SK-N-SH (cell line): ENCODE results near the gene MYO9B. TPM values are rescaled to one million over a fixed set of nuclear protein-coding genes. Genes with fewer than 3 reads are reported as not detected.

Experiments
- CTCF ChIA-PET: fragments of 300-600, 350-600 bp; formaldehyde crosslinking; extraction: SDS; loops from one replicate; lab custom pipeline; 2021; lab: Yijun Ruan, JAX
- POLR2A ChIA-PET: fragments of 350-600 bp; sonication (Branson Sonifier 250); formaldehyde crosslinking; extraction: SDS; loops from one replicate; lab custom pipeline; 2020; ENCODE audit warnings: antibody characterized with exemption, inconsistent platforms; lab: Yijun Ruan, JAX
- DNase-seq: peaks from one replicate; pipeline ENCODE4 v3.0.0; 2012
- H2AFZ ChIP-seq: fragments of 200-600 bp; sonication (generic); 2 replicates; pipeline ENCODE4 v1.8.1; 2016; ENCODE audit warnings: antibody characterized with exemption, mild to moderate bottlenecking, low read depth
- H3F3A ChIP-seq: fragments of 200-600 bp; sonication (generic); replicated peaks from 2 replicates; pipeline ENCODE3; 2016; ENCODE audit warnings: antibody characterized with exemption, mild to moderate bottlenecking; ENCODE audit not compliant: insufficient read depth
- H3K27ac ChIP-seq, 2 experiments: fragments of 200-500 bp in 1 of 2; fragments of 200-600 bp in 1 of 2; sonication (Bioruptor generic) in 1 of 2; sonication (generic), shearing (Covaris generic) in 1 of 2; 2 replicates each; pipeline versions ENCODE4 v1.5.1 to v1.6.1; 2014 to 2016; ENCODE audit warnings: low read depth in 2 of 2, inconsistent platforms in 1 of 2, low read length in 1 of 2, mild to moderate bottlenecking in 1 of 2, mixed read lengths in 1 of 2
- H3K27me3 ChIP-seq: fragments of 200-600 bp; sonication (generic), shearing (Covaris generic); 2 replicates; pipeline ENCODE4 v1.6.1; 2016; ENCODE audit warnings: mixed run types; ENCODE audit not compliant: insufficient read depth
- H3K36me3 ChIP-seq, 2 experiments: fragments of 200-500 bp in 1 of 2; fragments of 200-600 bp in 1 of 2; sonication (Bioruptor generic) in 1 of 2; sonication (generic) in 1 of 2; replicated peaks in 1 of 2; 2 replicates each; pipeline versions ENCODE3 to v1.5.1; 2014 to 2016; ENCODE audit warnings: low read length in 1 of 2, mild to moderate bottlenecking in 1 of 2; ENCODE audit not compliant: insufficient read depth in 2 of 2, control insufficient read depth in 1 of 2
- H3K4me1 ChIP-seq, 2 experiments: fragments of 200-500 bp in 1 of 2; fragments of 200-600 bp in 1 of 2; sonication (Bioruptor generic) in 1 of 2; sonication (generic), shearing (Covaris generic) in 1 of 2; 2 replicates each; pipeline versions ENCODE4 v1.5.1 to v1.6.1; 2014 to 2016; ENCODE audit warnings: low read depth in 1 of 2, low read length in 1 of 2, mixed run types in 1 of 2; ENCODE audit not compliant: insufficient read depth in 2 of 2, control insufficient read depth in 1 of 2
- H3K4me2 ChIP-seq: fragments of 200-600 bp; sonication (generic), shearing (Covaris generic); 2 replicates; pipeline ENCODE4 v1.6.1; 2017; ENCODE audit warnings: mixed run types
- H3K4me3 ChIP-seq, 2 experiments: fragments of 200-500 bp in 1 of 2; fragments of 200-600 bp in 1 of 2; sonication (Bioruptor generic) in 1 of 2; sonication (generic), shearing (Covaris generic) in 1 of 2; 2 replicates each; pipeline versions ENCODE4 v1.5.1 to v1.8.1; 2014 to 2016; ENCODE audit warnings: low read depth in 2 of 2, inconsistent platforms in 1 of 2, low read length in 1 of 2, mild to moderate bottlenecking in 1 of 2, mixed read lengths in 1 of 2, moderate library complexity in 1 of 2
- H3K79me2 ChIP-seq: fragments of 200-600 bp; sonication (generic); 2 replicates; pipeline ENCODE4 v1.8.1; 2017; ENCODE audit warnings: mild to moderate bottlenecking; ENCODE audit not compliant: insufficient read depth
- H3K9ac ChIP-seq: fragments of 200-600 bp; sonication (generic); 2 replicates; pipeline ENCODE4 v1.6.1; 2017; ENCODE audit warnings: mixed run types
- H3K9me2 ChIP-seq: fragments of 200-600 bp; sonication (generic); 2 replicates; pipeline ENCODE4 v1.6.1; 2017; ENCODE audit warnings: mixed run types
- H3K9me3 ChIP-seq: fragments of 200-600 bp; sonication (generic); 2 replicates; pipeline ENCODE4 v1.6.1; 2017; ENCODE audit warnings: mixed run types, mild to moderate bottlenecking, moderate library complexity
- H4K20me1 ChIP-seq: fragments of 200-600 bp; sonication (generic); 2 replicates; pipeline ENCODE4 v1.6.1; 2017; ENCODE audit warnings: mild to moderate bottlenecking, mixed run types; ENCODE audit not compliant: insufficient read depth
- CHD2 ChIP-seq: fragments of 150-350 bp; IDR thresholded peaks from 2 replicates; pipeline ENCODE4 v1.6.1; 2018; ENCODE audit warnings: low read length; ENCODE audit not compliant: partially characterized antibody
- EZH2phosphoT487 ChIP-seq: fragments of 200-600 bp; sonication (generic); IDR thresholded peaks from 2 replicates; pipeline ENCODE4 v1.6.1; 2017; ENCODE audit warnings: low read depth, mixed run types, mild to moderate bottlenecking, antibody characterized with exemption, moderate library complexity, borderline replicate concordance
- GABPA ChIP-seq: IDR thresholded peaks from 2 replicates; pipeline ENCODE4 v1.4.0; 2012; ENCODE audit warnings: low read depth, mild to moderate bottlenecking
- GATA2 ChIP-seq: sonication (generic); formaldehyde crosslinking; IDR thresholded peaks from 2 replicates; pipeline ENCODE4 v1.5.0; 2020; ENCODE audit warnings: mild to moderate bottlenecking, missing genetic modification reagents
- JUND ChIP-seq: IDR thresholded peaks from 2 replicates; pipeline ENCODE4 v1.4.0; 2012
- MEF2A ChIP-seq: IDR thresholded peaks from 2 replicates; pipeline ENCODE4 v1.4.0; 2012; ENCODE audit warnings: low read depth, borderline replicate concordance
- MXI1 ChIP-seq: IDR thresholded peaks from 2 replicates; pipeline ENCODE4 v1.6.1; 2012; ENCODE audit warnings: mild to moderate bottlenecking, low read depth, low read length, improper control_type of control experiment
- POLR2AphosphoS5 ChIP-seq: IDR thresholded peaks from 2 replicates; pipeline ENCODE4 v1.6.1; 2012; ENCODE audit warnings: low read depth, low read length
- RAD21 ChIP-seq: IDR thresholded peaks from 2 replicates; pipeline ENCODE4 v1.6.1; 2012; ENCODE audit warnings: mild to moderate bottlenecking, low read length
- RXRA ChIP-seq: IDR thresholded peaks from 2 replicates; pipeline ENCODE4 v1.4.0; 2012; ENCODE audit warnings: low read depth, mild to moderate bottlenecking, borderline replicate concordance
- SIN3A ChIP-seq: IDR thresholded peaks from 2 replicates; pipeline ENCODE4 v1.6.1; 2012; ENCODE audit warnings: low read depth, mild to moderate bottlenecking, low read length, moderate library complexity, borderline replicate concordance
- TCF12 ChIP-seq: IDR thresholded peaks from 2 replicates; pipeline ENCODE4 v1.4.0; 2012
- TEAD4 ChIP-seq: IDR thresholded peaks from 2 replicates; pipeline ENCODE4 v1.4.0; 2012; ENCODE audit warnings: mild to moderate bottlenecking, borderline replicate concordance; ENCODE audit not compliant: insufficient read depth
- WGBS: methylation state at CpG from one replicate; pipeline ENCODE4 v1.1.6; 2017; ENCODE audit warnings: low lambda C conversion rate; 5-methylcytosine and 5-hydroxymethylcytosine counted together
- polyA plus RNA-seq, 3 experiments: library from polyadenylated mRNA; depleted of rRNA; stranded (reverse); fragments of >200 nt; gene quantifications; 2 replicates each; pipeline ENCODE4 v1.2.3, GENCODE V29; 2012
- TF ChIP-seq, protein P1 (sequence below): fragments of 150-350 bp; IDR thresholded peaks from 2 replicates; pipeline ENCODE4 v1.6.1; 2016; ENCODE audit warnings: mild to moderate bottlenecking, low read depth, low read length
- TF ChIP-seq, protein P2 (sequence below): IDR thresholded peaks from 2 replicates; pipeline ENCODE4 v1.4.0; 2012; ENCODE audit warnings: low read depth, borderline replicate concordance
- TF ChIP-seq, protein P3 (sequence below): IDR thresholded peaks from 2 replicates; pipeline ENCODE4 v1.4.0; 2012; ENCODE audit warnings: low read depth, borderline replicate concordance
- TF ChIP-seq, protein P4 (sequence below): fragments of 150-350 bp; IDR thresholded peaks from 2 replicates; pipeline ENCODE4 v1.6.1; 2017; ENCODE audit warnings: antibody characterized with exemption, low read length, low read depth, borderline replicate concordance

Gene MYO9B
- polyA plus RNA-seq, 1 of the 3 experiments (the other 2 are of a cell fraction): 37.6 TPM

DNA sequence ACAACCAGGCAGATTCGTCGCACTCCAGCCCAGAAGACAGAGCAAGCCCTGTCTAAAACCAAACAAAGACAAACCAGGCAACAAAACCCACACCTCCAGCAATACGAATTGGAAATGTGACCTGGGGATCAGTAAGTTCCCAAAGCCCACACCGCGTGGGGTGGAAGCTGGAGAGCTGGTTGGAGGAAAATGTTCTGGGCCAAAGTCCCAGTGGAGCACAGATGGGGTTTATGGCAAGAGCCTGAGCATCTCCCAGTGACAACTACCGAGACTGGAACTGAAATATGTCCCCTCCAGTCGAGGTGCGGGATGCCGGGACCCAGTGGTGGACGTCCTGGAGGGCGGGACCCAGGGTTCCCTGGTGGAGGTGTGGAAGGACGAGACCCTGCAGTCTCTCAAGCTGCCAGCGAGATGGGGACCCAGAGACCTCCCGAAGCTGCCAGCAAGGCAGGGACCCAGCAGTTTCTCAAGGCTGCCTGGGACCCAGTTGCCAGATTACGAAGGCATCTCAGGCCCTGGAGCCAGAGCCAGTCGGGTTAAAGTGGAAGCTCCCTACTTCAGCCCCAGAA lies 26.6 kb upstream of the MYO9B start:
- Histone ChIP-seq H3K79me2 (no peaks in the 10 kb centered on the region), H3K9me2 (no peaks in the 10 kb centered on the region), H3K27me3 (no peaks in the 10 kb centered on the region), H2AFZ (no peak overlapping the region), H3K4me2 (no peak overlapping the region), H3F3A (no peaks in the 10 kb centered on the region), H3K36me3 (peaks cover 2 to 8% of the 10 kb centered on the region in 2 experiments), H4K20me1 (no peaks in the 10 kb centered on the region), H3K4me3 (no peak overlapping the region), H3K9ac (no peak overlapping the region), H3K27ac (no peak overlapping the region), H3K9me3 (no peaks in the 10 kb centered on the region), H3K4me1 (no peaks in the 10 kb centered on the region)
- TF ChIP-seq, protein P1, sequence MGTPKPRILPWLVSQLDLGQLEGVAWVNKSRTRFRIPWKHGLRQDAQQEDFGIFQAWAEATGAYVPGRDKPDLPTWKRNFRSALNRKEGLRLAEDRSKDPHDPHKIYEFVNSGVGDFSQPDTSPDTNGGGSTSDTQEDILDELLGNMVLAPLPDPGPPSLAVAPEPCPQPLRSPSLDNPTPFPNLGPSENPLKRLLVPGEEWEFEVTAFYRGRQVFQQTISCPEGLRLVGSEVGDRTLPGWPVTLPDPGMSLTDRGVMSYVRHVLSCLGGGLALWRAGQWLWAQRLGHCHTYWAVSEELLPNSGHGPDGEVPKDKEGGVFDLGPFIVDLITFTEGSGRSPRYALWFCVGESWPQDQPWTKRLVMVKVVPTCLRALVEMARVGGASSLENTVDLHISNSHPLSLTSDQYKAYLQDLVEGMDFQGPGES: no peak
- TF ChIP-seq MXI1 (no peak), RAD21 (no peak), GATA2 (CRISPR knock-in tag) (no peak), RXRA (no peak), JUND (no peak), POLR2AphosphoS5 (no peak), GABPA (no peak), TCF12 (no peak), SIN3A (no peak), EZH2phosphoT487 (no peak), TEAD4 (no peak), CHD2 (no peak), MEF2A (no peak)
- TF ChIP-seq, protein P2, sequence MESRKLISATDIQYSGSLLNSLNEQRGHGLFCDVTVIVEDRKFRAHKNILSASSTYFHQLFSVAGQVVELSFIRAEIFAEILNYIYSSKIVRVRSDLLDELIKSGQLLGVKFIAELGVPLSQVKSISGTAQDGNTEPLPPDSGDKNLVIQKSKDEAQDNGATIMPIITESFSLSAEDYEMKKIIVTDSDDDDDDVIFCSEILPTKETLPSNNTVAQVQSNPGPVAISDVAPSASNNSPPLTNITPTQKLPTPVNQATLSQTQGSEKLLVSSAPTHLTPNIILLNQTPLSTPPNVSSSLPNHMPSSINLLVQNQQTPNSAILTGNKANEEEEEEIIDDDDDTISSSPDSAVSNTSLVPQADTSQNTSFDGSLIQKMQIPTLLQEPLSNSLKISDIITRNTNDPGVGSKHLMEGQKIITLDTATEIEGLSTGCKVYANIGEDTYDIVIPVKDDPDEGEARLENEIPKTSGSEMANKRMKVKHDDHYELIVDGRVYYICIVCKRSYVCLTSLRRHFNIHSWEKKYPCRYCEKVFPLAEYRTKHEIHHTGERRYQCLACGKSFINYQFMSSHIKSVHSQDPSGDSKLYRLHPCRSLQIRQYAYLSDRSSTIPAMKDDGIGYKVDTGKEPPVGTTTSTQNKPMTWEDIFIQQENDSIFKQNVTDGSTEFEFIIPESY: no peak
- TF ChIP-seq, protein P3, sequence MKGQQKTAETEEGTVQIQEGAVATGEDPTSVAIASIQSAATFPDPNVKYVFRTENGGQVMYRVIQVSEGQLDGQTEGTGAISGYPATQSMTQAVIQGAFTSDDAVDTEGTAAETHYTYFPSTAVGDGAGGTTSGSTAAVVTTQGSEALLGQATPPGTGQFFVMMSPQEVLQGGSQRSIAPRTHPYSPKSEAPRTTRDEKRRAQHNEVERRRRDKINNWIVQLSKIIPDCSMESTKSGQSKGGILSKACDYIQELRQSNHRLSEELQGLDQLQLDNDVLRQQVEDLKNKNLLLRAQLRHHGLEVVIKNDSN: no peak
- TF ChIP-seq, protein P4, sequence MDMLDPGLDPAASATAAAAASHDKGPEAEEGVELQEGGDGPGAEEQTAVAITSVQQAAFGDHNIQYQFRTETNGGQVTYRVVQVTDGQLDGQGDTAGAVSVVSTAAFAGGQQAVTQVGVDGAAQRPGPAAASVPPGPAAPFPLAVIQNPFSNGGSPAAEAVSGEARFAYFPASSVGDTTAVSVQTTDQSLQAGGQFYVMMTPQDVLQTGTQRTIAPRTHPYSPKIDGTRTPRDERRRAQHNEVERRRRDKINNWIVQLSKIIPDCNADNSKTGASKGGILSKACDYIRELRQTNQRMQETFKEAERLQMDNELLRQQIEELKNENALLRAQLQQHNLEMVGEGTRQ: no peak
- ChIA-PET CTCF (interaction anchor here (0.6 to 1.4 kb wide), 2 partner anchors 75 to 277 kb away, joined by 3 read pairs; no protein-coding TSS in a partner anchor), POLR2A (no interaction called here)
- no peak for DNase-seq
- 81% methylated on average over 8 of the region's 16 CpGs for WGBS
